DOHH2 (cell line): Measurements from ENCODE around the gene PAK5.

Experiments
- CTCF ChIP-seq: fragments of 200-600 bp; sonication (generic); IDR thresholded peaks from one replicate; pipeline ENCODE4 v1.5.1; 2014; ENCODE audit warnings: antibody characterized with exemption, mild to moderate bottlenecking, low read depth, low read length; ENCODE audit not compliant: poor library complexity, severe bottlenecking
- EZH2phosphoT487 ChIP-seq: fragments of 200-600 bp; sonication (generic); IDR thresholded peaks from 2 replicates; pipeline ENCODE4 v1.6.1; 2017; ENCODE audit warnings: borderline replicate concordance, mild to moderate bottlenecking, antibody characterized with exemption, low read length, moderate library complexity, mixed read lengths

GRCh38 chr20:9627219-9627618 lies 211.7 kb downstream of the PAK5 start:
- TF ChIP-seq CTCF = no peak
- no peak for TF ChIP-seq EZH2phosphoT487
